Measurements from ENCODE around the gene CTBP2.

CTBP2 gene

GRCh38 chr10:125067764-125068163, 92.6 kb downstream of the CTBP2 start:
- Histone ChIP-seq H3K4me1 (ENCODE audit: low read length) (peaks cover 11% of the 10 kb centered on the region; the same call in 1 of the 2 replicates), H4K20me1 (ENCODE audit: insufficient read depth, low read length) (peaks cover 4% of the 10 kb centered on the region; the same call in 1 of the 2 replicates), H3K36me3 (replicated peaks; ENCODE audit: insufficient read depth, low read length) (no peaks in the 10 kb centered on the region), H3K27ac (ENCODE audit: low read length) (no peak overlapping the region), H3K4me2 (ENCODE audit: low read depth, low read length) (no peak overlapping the region), H3K9me3 (replicated peaks; ENCODE audit: insufficient read depth, low read length) (no peaks in the 10 kb centered on the region), H3F3A (ENCODE audit: insufficient read depth, low read length) (peaks cover 13% of the 10 kb centered on the region; the same call in 1 of the 2 replicates), H3K4me3 (ENCODE audit: low read length) (no peak overlapping the region), H3K9me2 (replicated peaks; ENCODE audit: insufficient read depth, low read length) (no peaks in the 10 kb centered on the region), H3K27me3 (replicated peaks; ENCODE audit: insufficient read depth, low read length) (peaks cover 93% of the 10 kb centered on the region), H3K9ac (ENCODE audit: low read length) (no peak overlapping the region), H3K79me2 (ENCODE audit: low read length) (no peaks in the 10 kb centered on the region), H2AFZ (ENCODE audit: low read length) (no peak overlapping the region)
- TF ChIP-seq EZH2phosphoT487 (IDR thresholded peaks at IDR 0.05; ENCODE audit: low read length) (no peak), EZH2 (optimal IDR thresholded peaks at IDR 0.05; ENCODE audit: low read depth, low read length) (no peak), CTCF (IDR thresholded peaks at IDR 0.05; ENCODE audit: low read length) (no peak)
- DNase-seq, result no peak

GRCh38 chr10:125066764-125067450, 93.5 kb downstream of the CTBP2 start:
- TF ChIP-seq EZH2 (optimal IDR thresholded peaks at IDR 0.05; ENCODE audit: low read depth, low read length) (no peak), EZH2phosphoT487 (IDR thresholded peaks at IDR 0.05; ENCODE audit: low read length) (no peak), CTCF (IDR thresholded peaks at IDR 0.05; ENCODE audit: low read length) (no peak)
- no peak overlapping the region for H3K4me3 ChIP-seq (ENCODE audit: low read length)
- peaks cover 4% of the 10 kb centered on the region; the same call in 1 of the 2 replicates for H4K20me1 ChIP-seq (ENCODE audit: insufficient read depth, low read length)
- peaks cover 13% of the 10 kb centered on the region; the same call in 1 of the 2 replicates for H3F3A ChIP-seq (ENCODE audit: insufficient read depth, low read length)
- H3K9me2 ChIP-seq (replicated peaks; ENCODE audit: insufficient read depth, low read length), result no peaks in the 10 kb centered on the region
- H3K36me3 ChIP-seq (replicated peaks; ENCODE audit: insufficient read depth, low read length), result no peaks in the 10 kb centered on the region
- H2AFZ ChIP-seq (ENCODE audit: low read length), result no peak overlapping the region
- no peak overlapping the region for H3K4me2 ChIP-seq (ENCODE audit: low read depth, low read length)
- DNase-seq, result no peak
- H3K27me3 ChIP-seq (replicated peaks; ENCODE audit: insufficient read depth, low read length), result peaks cover 93% of the 10 kb centered on the region
- H3K9ac ChIP-seq (ENCODE audit: low read length), result no peak overlapping the region
- no peak overlapping the region for H3K27ac ChIP-seq (ENCODE audit: low read length)
- H3K9me3 ChIP-seq (replicated peaks; ENCODE audit: insufficient read depth, low read length), result no peaks in the 10 kb centered on the region
- peaks cover 11% of the 10 kb centered on the region; the same call in 1 of the 2 replicates for H3K4me1 ChIP-seq (ENCODE audit: low read length)
- no peaks in the 10 kb centered on the region for H3K79me2 ChIP-seq (ENCODE audit: low read length)

- DNase-seq, result peak; percentile 94
- no peak overlapping the region for H3K27ac ChIP-seq (ENCODE audit: low read length)
- H3F3A ChIP-seq (ENCODE audit: insufficient read depth, low read length), result peaks cover 13% of the 10 kb centered on the region; the same call in 1 of the 2 replicates
- H3K4me2 ChIP-seq (ENCODE audit: low read depth, low read length), result no peak overlapping the region
- H3K27me3 ChIP-seq (replicated peaks; ENCODE audit: insufficient read depth, low read length), result peaks cover 93% of the 10 kb centered on the region
- no peaks in the 10 kb centered on the region for H3K79me2 ChIP-seq (ENCODE audit: low read length)
- H3K36me3 ChIP-seq (replicated peaks; ENCODE audit: insufficient read depth, low read length), result no peaks in the 10 kb centered on the region
- no peak overlapping the region for H3K4me3 ChIP-seq (ENCODE audit: low read length)
- H3K9me2 ChIP-seq (replicated peaks; ENCODE audit: insufficient read depth, low read length), result no peaks in the 10 kb centered on the region
- TF ChIP-seq EZH2 (optimal IDR thresholded peaks at IDR 0.05; ENCODE audit: low read depth, low read length) (no peak), EZH2phosphoT487 (IDR thresholded peaks at IDR 0.05; ENCODE audit: low read length) (peak; percentile 100)
- no peaks in the 10 kb centered on the region for H3K9me3 ChIP-seq (replicated peaks; ENCODE audit: insufficient read depth, low read length)
- peaks cover 11% of the 10 kb centered on the region; the same call in 1 of the 2 replicates for H3K4me1 ChIP-seq (ENCODE audit: low read length)
- H4K20me1 ChIP-seq (ENCODE audit: insufficient read depth, low read length), result peaks cover 4% of the 10 kb centered on the region; the same call in 1 of the 2 replicates
- no peak overlapping the region for H2AFZ ChIP-seq (ENCODE audit: low read length)
- no peak overlapping the region for H3K9ac ChIP-seq (ENCODE audit: low read length)
Measured at GRCh38 chr10:125064681-125065492, 95.5 kb downstream of the CTBP2 start.

Data from MM.1S (cell line).